Ectodermal cell (in vitro differentiated cells): ENCODE results near the gene PPM1A.

Experiments used
- H3K27ac ChIP-seq: 2 replicates; pipeline ENCODE4 v1.7.0; 2013; ENCODE audit warnings: mild to moderate bottlenecking, low read depth, low read length; ENCODE audit not compliant: insufficient read depth, poor library complexity, severe bottlenecking
- H3K27me3 ChIP-seq: 2 replicates; pipeline ENCODE4 v1.7.0; 2013; ENCODE audit warnings: mild to moderate bottlenecking, low read length; ENCODE audit not compliant: insufficient read depth, control insufficient read depth, poor library complexity, severe bottlenecking
- H3K36me3 ChIP-seq: one replicate; pipeline ENCODE4 v1.7.0; 2013; ENCODE audit warnings: low read length; ENCODE audit not compliant: control insufficient read depth, insufficient read depth
- H3K4me1 ChIP-seq: one replicate; pipeline ENCODE4 v1.7.0; 2013; ENCODE audit warnings: low read length; ENCODE audit not compliant: control insufficient read depth, insufficient read depth
- H3K4me3 ChIP-seq: 2 replicates; pipeline ENCODE4 v1.7.0; 2013; ENCODE audit warnings: low read depth, low read length, control low read depth; ENCODE audit not compliant: insufficient read depth
- H3K9me3 ChIP-seq: 2 replicates; pipeline ENCODE4 v1.7.0; 2013; ENCODE audit warnings: mild to moderate bottlenecking, low read length, moderate library complexity; ENCODE audit not compliant: control insufficient read depth
- WGBS, 2 experiments: methylation state at CpG; one replicate each; pipeline ENCODE4 v1.1.7; 2013; ENCODE audit warnings: missing lambda C conversion rate in 2 of 2; 5-methylcytosine and 5-hydroxymethylcytosine counted together

Gene PPM1A

GRCh38 chr14:60331201-60332045 lies 82.4 kb downstream of the PPM1A start:
- Histone ChIP-seq H3K4me1 (peaks cover 5% of the 10 kb centered on the region), H3K36me3 (no peaks in the 10 kb centered on the region), H3K4me3 (peak overlapping the region; percentile 14), H3K27ac (no peak overlapping the region), H3K27me3 (peaks cover 39% of the 10 kb centered on the region), H3K9me3 (no peaks in the 10 kb centered on the region)
- 38% methylated on average over 24 of the region's 24 CpGs for WGBS, 2 experiments

GRCh38 chr14:60332046-60332399 lies 83.0 kb downstream of the PPM1A start:
- Histone ChIP-seq H3K4me3 (no peak overlapping the region), H3K36me3 (no peaks in the 10 kb centered on the region), H3K9me3 (no peaks in the 10 kb centered on the region), H3K4me1 (peaks cover 5% of the 10 kb centered on the region), H3K27ac (no peak overlapping the region), H3K27me3 (peaks cover 33% of the 10 kb centered on the region)
- WGBS, 2 experiments, result 91% methylated on average over 1 of the region's 2 CpGs

GRCh38 chr14:60332869-60333268 lies 83.8 kb downstream of the PPM1A start:
- H3K36me3 ChIP-seq, result no peaks in the 10 kb centered on the region
- H3K27me3 ChIP-seq, result peaks cover 24% of the 10 kb centered on the region
- H3K9me3 ChIP-seq, result no peaks in the 10 kb centered on the region
- no peak overlapping the region for H3K27ac ChIP-seq
- no peak overlapping the region for H3K4me3 ChIP-seq
- 81 to 84% methylated on average over 5 of the region's 5 CpGs for WGBS, 2 experiments
- H3K4me1 ChIP-seq, result peaks cover under 1% of the 10 kb centered on the region

GRCh38 chr14:60339571-60339970 lies 90.5 kb downstream of the PPM1A start:
- WGBS, 2 experiments, result 93 to 97% methylated on average over 2 of the region's 2 CpGs
- no peak overlapping the region for H3K27ac ChIP-seq
- H3K36me3 ChIP-seq, result no peaks in the 10 kb centered on the region
- H3K4me3 ChIP-seq, result no peak overlapping the region
- no peaks in the 10 kb centered on the region for H3K4me1 ChIP-seq
- H3K27me3 ChIP-seq, result no peaks in the 10 kb centered on the region
- no peaks in the 10 kb centered on the region for H3K9me3 ChIP-seq

- no peaks in the 10 kb centered on the region for H3K4me1 ChIP-seq
- no peaks in the 10 kb centered on the region for H3K36me3 ChIP-seq
- no peak overlapping the region for H3K4me3 ChIP-seq
- H3K9me3 ChIP-seq, result no peaks in the 10 kb centered on the region
- 85 to 90% methylated on average over 6 of the region's 6 CpGs for WGBS, 2 experiments
- no peak overlapping the region for H3K27ac ChIP-seq
- no peaks in the 10 kb centered on the region for H3K27me3 ChIP-seq
Observed at GRCh38 chr14:60343571-60344071, 94.6 kb downstream of the PPM1A start.

- Histone ChIP-seq H3K9me3 (no peaks in the 10 kb centered on the region), H3K27me3 (no peaks in the 10 kb centered on the region), H3K36me3 (no peaks in the 10 kb centered on the region), H3K27ac (no peak overlapping the region), H3K4me3 (no peak overlapping the region), H3K4me1 (no peaks in the 10 kb centered on the region)
- 88% methylated on average over 1 of the region's 2 CpGs; no CpG with 5 or more reads in 1 of the 2 experiments for WGBS, 2 experiments
Observed at GRCh38 chr14:60344751-60345150, 95.7 kb downstream of the PPM1A start.

- peaks cover 7% of the 10 kb centered on the region for H3K4me1 ChIP-seq
- H3K36me3 ChIP-seq, result no peaks in the 10 kb centered on the region
- no peaks in the 10 kb centered on the region for H3K9me3 ChIP-seq
- H3K27ac ChIP-seq, result no peak overlapping the region
- no peak overlapping the region for H3K4me3 ChIP-seq
- peaks cover 8% of the 10 kb centered on the region for H3K27me3 ChIP-seq
- WGBS, 2 experiments, result 81 to 88% methylated on average over 2 of the region's 2 CpGs
Observed at GRCh38 chr14:60346706-60347105, 97.7 kb downstream of the PPM1A start.

GRCh38 chr14:60348211-60348610 lies 99.2 kb downstream of the PPM1A start:
- Histone ChIP-seq H3K4me1 (peaks cover 7% of the 10 kb centered on the region), H3K9me3 (no peaks in the 10 kb centered on the region), H3K36me3 (no peaks in the 10 kb centered on the region), H3K27me3 (peaks cover 22% of the 10 kb centered on the region), H3K4me3 (no peak overlapping the region), H3K27ac (no peak overlapping the region)
- WGBS, 2 experiments, result 50 to 78% methylated on average over 4 of the region's 4 CpGs
